ENCODE data around the gene ZNF655. TPM values are rescaled to one million over a fixed set of nuclear protein-coding genes. Genes with fewer than 3 reads are reported as not detected.

Gene ZNF655
- total and polyA plus RNA-seq, 2 of the 8 experiments (the other 6 are each of a cell fraction or from before 2014, with no cell fraction given): 27.1 to 37.8 TPM

DNA sequence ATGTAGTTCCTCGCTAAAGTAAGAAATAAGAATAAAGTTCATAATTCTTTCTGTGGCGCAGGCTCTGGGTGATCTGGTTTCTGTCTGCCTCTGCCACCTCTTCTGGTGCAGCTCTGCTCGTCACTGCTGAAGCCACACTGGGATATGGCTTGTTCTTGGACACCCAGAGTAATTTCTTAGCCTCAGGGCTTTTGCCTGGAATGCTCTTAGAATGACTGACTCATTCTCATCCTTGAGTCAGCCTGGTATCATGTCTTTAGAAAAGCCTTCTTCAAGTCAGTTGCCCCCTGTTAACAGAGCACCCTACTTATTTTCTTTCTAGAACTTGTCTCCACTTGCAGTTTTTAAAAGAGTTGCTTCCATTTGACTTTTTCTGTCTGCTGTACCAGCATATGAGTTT lies 60.3 kb downstream of the ZNF655 start:
- H4K20me1 ChIP-seq (replicated peaks in 1 of 2; ENCODE audit: control insufficient read depth in 1 of 2, insufficient read depth in 2 of 2, low read length in 2 of 2): peaks cover 0 to 5% of the 10 kb centered on the region in 2 experiments
- H4K5ac ChIP-seq (ENCODE audit: insufficient read length, low read depth, low read length): no peak overlapping the region
- H3K9ac ChIP-seq (replicated peaks in 1 of 4; ENCODE audit: extremely low read depth in 1 of 4, low read depth in 3 of 4, low read length in 3 of 4): no peak overlapping the region
- no peak overlapping the region for H4K91ac ChIP-seq (replicated peaks; ENCODE audit: insufficient read length, low read length)
- H2BK15ac ChIP-seq (ENCODE audit: low read length): no peak overlapping the region
- no peak overlapping the region for H3K56ac ChIP-seq (replicated peaks; ENCODE audit: insufficient read length, low read depth, low read length)
- no peak for FAIRE-seq
- no peak overlapping the region for H3K4ac ChIP-seq (replicated peaks; ENCODE audit: insufficient read length, low read depth, low read length)
- no peak for TF ChIP-seq SIX5 (IDR thresholded peaks at IDR 0.05; ENCODE audit: low read depth, low read length)
- TF ChIP-seq CTBP2 (IDR thresholded peaks at IDR 0.05; ENCODE audit: borderline replicate concordance, insufficient read depth, insufficient read length, low read length): no peak
- no peak for TF ChIP-seq TAF1 (IDR thresholded peaks at IDR 0.05; ENCODE audit: low read depth, low read length)
- TF ChIP-seq SP1 (IDR thresholded peaks at IDR 0.05; ENCODE audit: low read depth, low read length): no peak
- TF ChIP-seq, protein P1, sequence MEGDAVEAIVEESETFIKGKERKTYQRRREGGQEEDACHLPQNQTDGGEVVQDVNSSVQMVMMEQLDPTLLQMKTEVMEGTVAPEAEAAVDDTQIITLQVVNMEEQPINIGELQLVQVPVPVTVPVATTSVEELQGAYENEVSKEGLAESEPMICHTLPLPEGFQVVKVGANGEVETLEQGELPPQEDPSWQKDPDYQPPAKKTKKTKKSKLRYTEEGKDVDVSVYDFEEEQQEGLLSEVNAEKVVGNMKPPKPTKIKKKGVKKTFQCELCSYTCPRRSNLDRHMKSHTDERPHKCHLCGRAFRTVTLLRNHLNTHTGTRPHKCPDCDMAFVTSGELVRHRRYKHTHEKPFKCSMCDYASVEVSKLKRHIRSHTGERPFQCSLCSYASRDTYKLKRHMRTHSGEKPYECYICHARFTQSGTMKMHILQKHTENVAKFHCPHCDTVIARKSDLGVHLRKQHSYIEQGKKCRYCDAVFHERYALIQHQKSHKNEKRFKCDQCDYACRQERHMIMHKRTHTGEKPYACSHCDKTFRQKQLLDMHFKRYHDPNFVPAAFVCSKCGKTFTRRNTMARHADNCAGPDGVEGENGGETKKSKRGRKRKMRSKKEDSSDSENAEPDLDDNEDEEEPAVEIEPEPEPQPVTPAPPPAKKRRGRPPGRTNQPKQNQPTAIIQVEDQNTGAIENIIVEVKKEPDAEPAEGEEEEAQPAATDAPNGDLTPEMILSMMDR (IDR thresholded peaks at IDR 0.05; ENCODE audit: control extremely low read depth in 1 of 3, insufficient read depth in 1 of 3, low read depth in 1 of 3, low read length in 3 of 3): no peak
- TF ChIP-seq EZH2 (IDR thresholded peaks at IDR 0.05; ENCODE audit: low read depth, low read length, severe bottlenecking): no peak
- no peaks in the 10 kb centered on the region for H3K9me3 ChIP-seq (ENCODE audit: insufficient read depth in 2 of 2, low read depth in 1 of 2, low read length in 1 of 2)
- DNase-seq (ENCODE audit: low read depth in 1 of 2, low spot score in 2 of 2): no peak
- ChIA-PET CTCF (ENCODE audit: partially characterized antibody) (interaction anchor here (4.1 kb wide), 1 partner anchor 11 kb away, joined by 13 read pairs; no protein-coding TSS in a partner anchor), POLR2A (ENCODE audit: partially characterized antibody) (no interaction called here)
- H3K23ac ChIP-seq (ENCODE audit: insufficient read length): no peak overlapping the region
- no peak overlapping the region for H2BK20ac ChIP-seq (ENCODE audit: low read length)
- H3K27me3 ChIP-seq (replicated peaks in 1 of 4; ENCODE audit: control insufficient read depth in 3 of 4, extremely low read depth in 1 of 4, insufficient read depth in 3 of 4, low read length in 3 of 4): no peaks in the 10 kb centered on the region
- WGBS, 2 experiments (ENCODE audit: extremely low coverage in 1 of 2, insufficient coverage in 1 of 2, insufficient read length in 1 of 2, insufficient replicate concordance in 2 of 2, low coverage in 1 of 2, low lambda C conversion rate in 2 of 2, missing lambda C conversion rate in 1 of 2): 90% methylated on average over 3 of the region's 3 CpGs; no CpG with 5 or more reads in 1 of the 2 experiments
- H2AK5ac ChIP-seq (ENCODE audit: low read depth, low read length): no peak overlapping the region
- no peak overlapping the region for H3K18ac ChIP-seq (ENCODE audit: extremely low read depth, low read length)
- no peak overlapping the region for H3K4me3 ChIP-seq (ENCODE audit: extremely low read depth in 1 of 4, insufficient read depth in 2 of 4, low read depth in 3 of 4, low read length in 4 of 4)
- no peak overlapping the region for H2BK5ac ChIP-seq (ENCODE audit: low read depth, low read length)
- peaks cover 8% of the 10 kb centered on the region for H3K79me1 ChIP-seq (ENCODE audit: low read depth, low read length)
- H2BK120ac ChIP-seq (replicated peaks; ENCODE audit: low read depth, low read length): no peak overlapping the region
- peaks cover 15 to 51% (median 41%) of the 10 kb centered on the region in 4 experiments for H3K36me3 ChIP-seq (ENCODE audit: control insufficient read depth in 2 of 4, insufficient read depth in 4 of 4, low read length in 3 of 4)
- no peak overlapping the region for H4K8ac ChIP-seq (ENCODE audit: extremely low read depth, insufficient read depth, low read length)
- H3K79me2 ChIP-seq (ENCODE audit: control insufficient read depth in 1 of 2, insufficient read depth in 2 of 2, low read length in 2 of 2): peaks cover 0 to 12% of the 10 kb centered on the region in 2 experiments; a peak in 1 of 4 replicates
- no peak overlapping the region for H2AFZ ChIP-seq (ENCODE audit: low read length)
- no peaks in the 10 kb centered on the region; a peak in 2 of 7 replicates for H3K4me1 ChIP-seq (replicated peaks in 1 of 4; ENCODE audit: control insufficient read depth in 3 of 4, insufficient read depth in 4 of 4, low read length in 3 of 4)
- no peak overlapping the region for H3K4me2 ChIP-seq (ENCODE audit: insufficient read depth in 1 of 2, low read depth in 2 of 2, low read length in 2 of 2)
- H3K14ac ChIP-seq (ENCODE audit: insufficient read length): no peak overlapping the region
- H3K27ac ChIP-seq (ENCODE audit: low read depth, low read length): no peak overlapping the region
- H3K23me2 ChIP-seq (ENCODE audit: low read depth, low read length): peaks cover 7% of the 10 kb centered on the region
- no peak overlapping the region for H2BK12ac ChIP-seq (ENCODE audit: low read depth, low read length)

Measured in H1 (cell line).